Measurements from ENCODE around the gene SLC22A14.
"Not testable (repeated sequence)": the region's sequence is repeated elsewhere in the genome, so short reads cannot be mapped to it uniquely, and the experiment has no call there.

The SLC22A14 gene

GRCh38 chr3:38281895-38282686 is at the start of gene SLC22A14:
SLC22A14 (plus strand) TSS chr3:38282294; CDS start chr3:38306027, 23,733 bp downstream.
- DNase-seq (ENCODE audit: low read depth), result no peak

GRCh38 chr3:38232701-38233100 is 49.4 kb upstream of the SLC22A14 start:
- no peak for DNase-seq (ENCODE audit: low read depth)

GRCh38 chr3:38235466-38235865 is 46.6 kb upstream of the SLC22A14 start:
- no peak for DNase-seq (ENCODE audit: low read depth)

GRCh38 chr3:38238416-38239008 is 43.6 kb upstream of the SLC22A14 start:
- DNase-seq (ENCODE audit: low read depth), result no peak

GRCh38 chr3:38242812-38243211 is 39.3 kb upstream of the SLC22A14 start:
- not testable (repeated sequence) for DNase-seq (ENCODE audit: low read depth)

GRCh38 chr3:38245930-38246329 is 36.2 kb upstream of the SLC22A14 start:
- no peak for DNase-seq (ENCODE audit: low read depth)

GRCh38 chr3:38247366-38248035 is 34.6 kb upstream of the SLC22A14 start:
- peak; percentile 81 for DNase-seq (ENCODE audit: low read depth)

GRCh38 chr3:38250198-38250597 is 31.9 kb upstream of the SLC22A14 start:
- no peak for DNase-seq (ENCODE audit: low read depth)

- no peak for DNase-seq (ENCODE audit: low read depth)
Observed at GRCh38 chr3:38251197-38251596, 30.9 kb upstream of the SLC22A14 start.

GRCh38 chr3:38253704-38254103 is 28.4 kb upstream of the SLC22A14 start:
- no peak for DNase-seq (ENCODE audit: low read depth)

- no peak for DNase-seq (ENCODE audit: low read depth)
Observed at GRCh38 chr3:38254872-38255271, 27.2 kb upstream of the SLC22A14 start.

- no peak for DNase-seq (ENCODE audit: low read depth)
Observed at GRCh38 chr3:38255627-38256026, 26.5 kb upstream of the SLC22A14 start.

- no peak for DNase-seq (ENCODE audit: low read depth)
Observed at GRCh38 chr3:38257583-38257982, 24.5 kb upstream of the SLC22A14 start.

- DNase-seq (ENCODE audit: low read depth), result no peak
Observed at GRCh38 chr3:38260474-38260873, 21.6 kb upstream of the SLC22A14 start.

- no peak for DNase-seq (ENCODE audit: low read depth)
Observed at GRCh38 chr3:38264353-38264771, 17.7 kb upstream of the SLC22A14 start.

- no peak for DNase-seq (ENCODE audit: low read depth)
Observed at GRCh38 chr3:38264779-38265178, 17.3 kb upstream of the SLC22A14 start.

- DNase-seq (ENCODE audit: low read depth), result no peak
Observed at GRCh38 chr3:38265604-38266307, 16.3 kb upstream of the SLC22A14 start, which contains the start of gene SLC22A13. SLC22A13 (plus strand) TSS chr3:38265812; CDS start chr3:38265861, 49 bp downstream.

- no peak for DNase-seq (ENCODE audit: low read depth)
Observed at GRCh38 chr3:38266810-38267209, 15.3 kb upstream of the SLC22A14 start.

GRCh38 chr3:38267662-38268061 is 14.4 kb upstream of the SLC22A14 start:
- DNase-seq (ENCODE audit: low read depth), result no peak

- no peak for DNase-seq (ENCODE audit: low read depth)
Observed at GRCh38 chr3:38268087-38268486, 14.0 kb upstream of the SLC22A14 start.

GRCh38 chr3:38268522-38268921 is 13.6 kb upstream of the SLC22A14 start:
- no peak for DNase-seq (ENCODE audit: low read depth)

- DNase-seq (ENCODE audit: low read depth), result no peak
Observed at GRCh38 chr3:38270606-38271005, 11.5 kb upstream of the SLC22A14 start.

Measured in GM04504 (cell line).